Keratinocyte (primary cell): ENCODE measurements around the gene GPC5. TPM values are rescaled to one million over a fixed set of nuclear protein-coding genes. Genes with fewer than 3 reads are reported as not detected.

ENCODE experiments used
- DNase-seq: peaks from one replicate; pipeline ENCODE4 v3.0.0-alpha.2; 2011; ENCODE audit warnings: low read depth, missing footprints, low spot score
- FAIRE-seq: peaks from 2 replicates; lab custom pipeline; 2011; peaks lifted over from hg19 to GRCh38; lab: Jason Lieb, UNC
- H2AFZ ChIP-seq: 2 replicates; pipeline ENCODE4 v1.6.0; 2012; ENCODE audit warnings: low read length, control low read depth, inconsistent platforms; ENCODE audit not compliant: control insufficient read depth
- H3K27ac ChIP-seq: 2 replicates; pipeline ENCODE4 v1.5.1; 2011; ENCODE audit warnings: low read length; ENCODE audit not compliant: control insufficient read depth, insufficient read depth
- H3K27me3 ChIP-seq: 3 replicates; pipeline ENCODE4 v1.6.0; 2011; ENCODE audit warnings: low read length; ENCODE audit not compliant: control insufficient read depth, insufficient read depth; ENCODE audit errors: extremely low read depth
- H3K36me3 ChIP-seq, 2 experiments: 2 replicates in 1 of 2; 3 replicates in 1 of 2; pipeline ENCODE4 v1.5.1; 2011; ENCODE audit warnings: low read length in 2 of 2, mild to moderate bottlenecking in 1 of 2; ENCODE audit not compliant: control insufficient read depth in 2 of 2, insufficient read depth in 2 of 2; ENCODE audit errors: extremely low read depth in 1 of 2
- H3K4me1 ChIP-seq: 3 replicates; pipeline ENCODE4 v1.5.1; 2011; ENCODE audit warnings: low read length; ENCODE audit not compliant: control insufficient read depth, insufficient read depth; ENCODE audit errors: extremely low read depth
- H3K4me2 ChIP-seq: 3 replicates; pipeline ENCODE4 v1.6.0; 2011; ENCODE audit warnings: low read depth, low read length; ENCODE audit not compliant: control insufficient read depth, insufficient read depth; ENCODE audit errors: extremely low read depth
- H3K4me3 ChIP-seq, 3 experiments: fragments of 200-600 bp in 1 of 3; sonication (generic) in 1 of 3; 2 replicates in 2 of 3; 3 replicates in 1 of 3; pipeline ENCODE4 v1.5.1; 2011 to 2016; ENCODE audit warnings: low read length in 3 of 3, mild to moderate bottlenecking in 3 of 3, control low read depth in 2 of 3, inconsistent platforms in 1 of 3, low read depth in 1 of 3, mixed read lengths in 1 of 3, mixed run types in 1 of 3, moderate library complexity in 1 of 3; ENCODE audit not compliant: control insufficient read depth in 2 of 3, insufficient read depth in 2 of 3; ENCODE audit errors: extremely low read depth in 1 of 3
- H3K79me2 ChIP-seq: 2 replicates; pipeline ENCODE4 v1.6.0; 2012; ENCODE audit warnings: low read length; ENCODE audit not compliant: control insufficient read depth, insufficient read depth
- H3K9ac ChIP-seq: 3 replicates; pipeline ENCODE4 v1.6.0; 2011; ENCODE audit warnings: low read length; ENCODE audit not compliant: control insufficient read depth, insufficient read depth; ENCODE audit errors: extremely low read depth
- H3K9me1 ChIP-seq: 3 replicates; pipeline ENCODE4 v1.6.0; 2011; ENCODE audit warnings: low read length; ENCODE audit not compliant: control insufficient read depth, insufficient read depth; ENCODE audit errors: extremely low read depth
- H3K9me3 ChIP-seq: 2 replicates; pipeline ENCODE4 v1.5.1; 2012; ENCODE audit warnings: low read depth, low read length; ENCODE audit not compliant: control insufficient read depth
- H4K20me1 ChIP-seq: 3 replicates; pipeline ENCODE4 v1.6.0; 2011; ENCODE audit warnings: low read length; ENCODE audit not compliant: control insufficient read depth, insufficient read depth; ENCODE audit errors: extremely low read depth
- CTCF ChIP-seq, 3 experiments: IDR thresholded peaks in 1 of 3; conservative IDR thresholded peaks in 1 of 3; optimal IDR thresholded peaks in 1 of 3; 2 replicates in 2 of 3; 3 replicates in 1 of 3; pipeline versions ENCODE3 to v1.5.1; 2011; ENCODE audit warnings: low read length in 3 of 3, mild to moderate bottlenecking in 3 of 3, moderate library complexity in 2 of 3, control low read depth in 1 of 3, inconsistent platforms in 1 of 3; ENCODE audit not compliant: insufficient read depth in 2 of 3; ENCODE audit errors: extremely low read depth in 1 of 3
- EZH2 ChIP-seq: IDR thresholded peaks from one replicate; pipeline ENCODE4 v1.6.1; 2012; ENCODE audit warnings: inconsistent platforms, mild to moderate bottlenecking, low read length, moderate library complexity
- dilution Hi-C: fragments of 300-500 bp; cut with MboI; formaldehyde crosslinking; loops from one replicate; pipeline ENCODE4 v1.7.0; 2020; ENCODE audit warnings: low sequenced_read_pairs; ENCODE audit not compliant: extremely low pct_ligation_motif_present
- polyA plus RNA-seq, 5 experiments: library from polyadenylated mRNA; depleted of rRNA in 3 of 5; stranded (reverse) in 3 of 5; stranded (forward) in 1 of 5; unstranded in 1 of 5; fragments of >200 nt; gene quantifications; 1 replicate in 1 of 5; 2 replicates in 3 of 5; 3 replicates in 1 of 5; pipeline versions ENCODE4 v1.2.1 to v1.2.3, GENCODE V29; 2011 to 2012; ENCODE audit warnings: missing spikeins in 2 of 5, low read depth in 1 of 5, low replicate concordance in 1 of 5

Gene GPC5
- polyA plus RNA-seq, 1 donor (not counting 4 experiments of a cell fraction or from before 2014, with no cell fraction given): 0.10 TPM

- no peak for FAIRE-seq
- Histone ChIP-seq H3K4me2 (no peak overlapping the region), H3K9me1 (no peaks in the 10 kb centered on the region), H3K4me3 (no peak overlapping the region), H3K27me3 (no peaks in the 10 kb centered on the region), H3K9ac (no peak overlapping the region), H3K9me3 (no peaks in the 10 kb centered on the region), H2AFZ (no peak overlapping the region), H3K36me3 (no peaks in the 10 kb centered on the region), H3K4me1 (no peaks in the 10 kb centered on the region), H4K20me1 (no peaks in the 10 kb centered on the region), H3K27ac (no peak overlapping the region), H3K79me2 (no peaks in the 10 kb centered on the region)
- DNase-seq: no peak
- TF ChIP-seq EZH2: no peak
- no peak for TF ChIP-seq CTCF (optimal IDR thresholded peaks at IDR 0.05 in 1 of 3, IDR thresholded peaks at IDR 0.05 in 1 of 3, conservative IDR thresholded peaks at IDR 0.05 in 1 of 3; ENCODE audit: extremely low read depth in 1 of 3, insufficient read depth in 2 of 3, low read length in 3 of 3)
- dilution Hi-C loops: no loop called here
Observed at GRCh38 chr13:91594061-91594460, 195.6 kb downstream of the GPC5 start.

GRCh38 chr13:91595677-91596076 is 197.3 kb downstream of the GPC5 start:
- H3K27ac ChIP-seq: no peak overlapping the region
- no peaks in the 10 kb centered on the region for H3K79me2 ChIP-seq
- no peak overlapping the region for H2AFZ ChIP-seq
- no peaks in the 10 kb centered on the region for H3K36me3 ChIP-seq
- TF ChIP-seq EZH2: no peak
- TF ChIP-seq CTCF (optimal IDR thresholded peaks at IDR 0.05 in 1 of 3, IDR thresholded peaks at IDR 0.05 in 1 of 3, conservative IDR thresholded peaks at IDR 0.05 in 1 of 3; ENCODE audit: extremely low read depth in 1 of 3, insufficient read depth in 2 of 3, low read length in 3 of 3): no peak
- H3K27me3 ChIP-seq: no peaks in the 10 kb centered on the region
- H3K9me1 ChIP-seq: no peaks in the 10 kb centered on the region
- H4K20me1 ChIP-seq: no peaks in the 10 kb centered on the region
- no peak overlapping the region for H3K4me2 ChIP-seq
- no peak overlapping the region for H3K9ac ChIP-seq
- H3K4me3 ChIP-seq: no peak overlapping the region
- FAIRE-seq: no peak
- no peaks in the 10 kb centered on the region for H3K9me3 ChIP-seq
- dilution Hi-C loops: no loop called here
- no peak for DNase-seq
- no peaks in the 10 kb centered on the region for H3K4me1 ChIP-seq
